Measurements from ENCODE around the gene GUCA2A.

GUCA2A gene

DNA sequence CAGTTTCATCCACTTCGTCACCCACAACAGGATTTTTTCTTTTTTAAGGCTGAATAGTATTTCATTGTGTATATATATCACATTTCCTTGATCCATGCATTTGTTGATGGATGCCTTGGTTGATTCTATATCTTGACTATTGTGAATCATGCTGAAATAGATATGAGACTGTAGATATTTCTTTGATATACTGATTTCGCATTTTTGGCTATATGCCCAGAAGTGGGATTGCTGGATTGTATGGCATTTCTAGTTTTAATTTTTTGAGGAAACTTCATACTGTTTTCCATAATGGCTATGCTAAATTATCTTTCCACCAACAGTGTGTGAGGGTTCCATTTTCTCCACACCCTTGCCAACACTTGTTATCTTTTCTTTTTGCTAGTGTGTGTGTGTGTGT lies 6.4 kb downstream of the GUCA2A start:
- TF ChIP-seq SPI1 (IDR thresholded peaks at IDR 0.05; ENCODE audit: low read depth, low read length) (no peak), POU2F2 (IDR thresholded peaks at IDR 0.05; ENCODE audit: low read depth, low read length) (no peak), TAF1 (IDR thresholded peaks at IDR 0.05; ENCODE audit: low read depth, low read length) (no peak), POLR2AphosphoS5 (IDR thresholded peaks at IDR 0.05; ENCODE audit: low read depth, low read length) (no peak), PAX5 (IDR thresholded peaks at IDR 0.05; ENCODE audit: insufficient read depth, low read length, severe bottlenecking) (no peak), POLR2A (IDR thresholded peaks at IDR 0.05; ENCODE audit: low read depth, low read length) (no peak)
- no peak for FAIRE-seq
- no peak for DNase-seq (ENCODE audit: insufficient read length, low spot score)

DNA sequence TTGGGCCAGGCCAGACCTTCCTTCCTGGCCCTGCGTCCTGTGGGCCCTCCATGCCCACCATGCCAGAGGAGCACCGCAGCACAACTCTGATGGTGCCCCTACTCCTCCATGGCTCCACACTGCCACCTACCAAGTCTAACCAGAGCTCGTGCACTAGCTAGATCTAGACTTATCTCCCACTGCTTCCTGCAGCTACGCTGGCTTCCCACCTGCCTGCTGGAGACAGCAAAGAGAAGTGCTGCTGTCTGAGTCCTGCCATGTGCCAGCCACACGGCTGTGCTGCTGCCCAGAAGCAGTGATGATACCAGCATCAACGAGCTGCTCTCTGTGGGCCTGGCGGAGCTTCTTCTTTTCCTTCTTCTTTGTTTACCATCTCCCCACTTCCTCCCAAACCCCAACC lies 6.9 kb downstream of the GUCA2A start:
- DNase-seq (ENCODE audit: insufficient read length, low spot score) (no peak), FAIRE-seq (no peak)
- no peak for TF ChIP-seq PAX5 (IDR thresholded peaks at IDR 0.05; ENCODE audit: insufficient read depth, low read length, severe bottlenecking)

GRCh38 chr1:42155362-42155761 lies 9.2 kb downstream of the GUCA2A start:
- FAIRE-seq (no peak), DNase-seq (ENCODE audit: insufficient read length, low spot score) (no peak)
- no peak for TF ChIP-seq POU2F2 (IDR thresholded peaks at IDR 0.05; ENCODE audit: low read depth, low read length)
- no peak for TF ChIP-seq POLR2A (IDR thresholded peaks at IDR 0.05; ENCODE audit: low read depth, low read length)
- TF ChIP-seq SPI1 (IDR thresholded peaks at IDR 0.05; ENCODE audit: low read depth, low read length) = no peak
- no peak for TF ChIP-seq TAF1 (IDR thresholded peaks at IDR 0.05; ENCODE audit: low read depth, low read length)
- TF ChIP-seq POLR2AphosphoS5 (IDR thresholded peaks at IDR 0.05; ENCODE audit: low read depth, low read length) = no peak
- no peak for TF ChIP-seq PAX5 (IDR thresholded peaks at IDR 0.05; ENCODE audit: insufficient read depth, low read length, severe bottlenecking)

- no peak for FAIRE-seq
These were observed 9.9 kb downstream of the GUCA2A start for GRCh38 chr1:42154685-42155084.

GRCh38 chr1:42153624-42154023 lies 10.9 kb downstream of the GUCA2A start:
- no peak for DNase-seq (ENCODE audit: insufficient read length, low spot score)
- FAIRE-seq = no peak
- TF ChIP-seq POLR2A (IDR thresholded peaks at IDR 0.05; ENCODE audit: low read depth, low read length) = no peak
- no peak for TF ChIP-seq POU2F2 (IDR thresholded peaks at IDR 0.05; ENCODE audit: low read depth, low read length)
- TF ChIP-seq TAF1 (IDR thresholded peaks at IDR 0.05; ENCODE audit: low read depth, low read length) = no peak
- no peak for TF ChIP-seq PAX5 (IDR thresholded peaks at IDR 0.05; ENCODE audit: insufficient read depth, low read length, severe bottlenecking)
- TF ChIP-seq SPI1 (IDR thresholded peaks at IDR 0.05; ENCODE audit: low read depth, low read length) = no peak

More at GRCh38 chr1:42154685-42155084, 9.9 kb downstream of the GUCA2A start:
- TF ChIP-seq TAF1 (IDR thresholded peaks at IDR 0.05; ENCODE audit: low read depth, low read length) (no peak), POLR2AphosphoS5 (IDR thresholded peaks at IDR 0.05; ENCODE audit: low read depth, low read length) (no peak), POU2F2 (IDR thresholded peaks at IDR 0.05; ENCODE audit: low read depth, low read length) (no peak), SPI1 (IDR thresholded peaks at IDR 0.05; ENCODE audit: low read depth, low read length) (no peak), POLR2A (IDR thresholded peaks at IDR 0.05; ENCODE audit: low read depth, low read length) (no peak), PAX5 (IDR thresholded peaks at IDR 0.05; ENCODE audit: insufficient read depth, low read length, severe bottlenecking) (no peak)
- DNase-seq (ENCODE audit: insufficient read length, low spot score) = no peak

DNA sequence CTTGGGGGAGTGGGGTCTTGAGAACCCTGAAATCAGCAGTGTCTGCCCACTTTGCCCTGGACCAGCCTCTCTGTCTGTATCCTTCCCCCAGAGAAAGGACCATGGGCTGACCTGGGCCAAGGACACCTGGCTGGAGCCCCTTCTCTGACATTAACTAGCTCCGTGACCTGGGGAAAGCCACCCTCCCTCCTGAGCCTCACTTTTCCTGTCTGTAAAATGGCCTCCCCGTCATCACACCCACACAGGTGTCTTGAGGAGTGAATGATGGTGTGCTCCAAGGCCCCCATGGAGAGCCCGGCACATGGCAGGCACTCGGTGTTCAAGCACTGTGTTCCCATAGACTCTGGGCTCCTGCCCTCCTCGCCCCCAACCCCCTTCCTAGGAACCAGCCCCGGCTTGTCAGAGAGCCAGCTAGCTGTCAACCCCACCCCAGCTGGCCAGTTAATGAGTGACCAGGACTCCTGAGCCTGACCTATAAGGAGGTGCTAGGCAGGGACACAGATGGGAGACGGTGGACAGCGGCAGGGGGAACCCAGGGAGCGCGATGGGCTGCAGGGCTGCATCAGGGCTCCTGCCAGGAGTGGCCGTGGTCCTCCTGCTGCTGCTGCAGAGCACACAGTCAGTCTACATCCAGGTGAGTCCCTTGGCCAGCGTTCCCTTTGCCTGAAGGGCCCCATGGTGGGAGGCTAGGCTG lies 11.5 kb downstream of the GUCA2A start, which contains the start of gene GUCA2B:
TSS of gene GUCA2B (plus strand) at position 504 of the 694 bp plus-strand sequence. CDS start at position 545, 41 bp downstream.
- no peak for DNase-seq (ENCODE audit: insufficient read length, low spot score)
- TF ChIP-seq SPI1 (IDR thresholded peaks at IDR 0.05; ENCODE audit: low read depth, low read length) = no peak
- FAIRE-seq = no peak

DNA sequence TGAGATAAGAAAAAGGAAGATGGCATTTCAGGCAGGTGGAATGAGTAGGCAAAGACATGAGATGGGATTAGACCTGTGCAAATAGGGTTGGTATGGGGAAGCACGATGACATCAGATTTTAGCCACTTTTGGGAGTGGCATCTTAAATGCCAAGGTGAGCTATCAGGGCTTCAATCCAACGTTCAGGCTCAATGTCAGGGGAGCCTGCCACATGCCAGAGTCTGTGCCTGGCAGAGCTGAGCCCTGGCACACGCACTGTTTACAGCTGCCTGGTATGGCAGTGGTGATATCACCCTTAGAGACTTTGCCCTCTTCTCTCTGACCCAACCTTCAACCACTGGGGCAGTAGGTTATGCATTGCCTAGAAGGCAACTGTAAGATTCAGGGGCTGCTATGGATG lies 12.4 kb downstream of the GUCA2A start:
- no peak for DNase-seq (ENCODE audit: insufficient read length, low spot score)
- no peak for FAIRE-seq
- TF ChIP-seq SPI1 (IDR thresholded peaks at IDR 0.05; ENCODE audit: low read depth, low read length) (no peak), POLR2AphosphoS5 (IDR thresholded peaks at IDR 0.05; ENCODE audit: low read depth, low read length) (no peak), PAX5 (IDR thresholded peaks at IDR 0.05; ENCODE audit: insufficient read depth, low read length, severe bottlenecking) (no peak), TAF1 (IDR thresholded peaks at IDR 0.05; ENCODE audit: low read depth, low read length) (no peak), POU2F2 (IDR thresholded peaks at IDR 0.05; ENCODE audit: low read depth, low read length) (no peak), POLR2A (IDR thresholded peaks at IDR 0.05; ENCODE audit: low read depth, low read length) (no peak)

- FAIRE-seq = no peak
- TF ChIP-seq POLR2A (IDR thresholded peaks at IDR 0.05; ENCODE audit: low read depth, low read length) (no peak), SPI1 (IDR thresholded peaks at IDR 0.05; ENCODE audit: low read depth, low read length) (no peak), TAF1 (IDR thresholded peaks at IDR 0.05; ENCODE audit: low read depth, low read length) (no peak), POU2F2 (IDR thresholded peaks at IDR 0.05; ENCODE audit: low read depth, low read length) (no peak)
These were observed 13.9 kb downstream of the GUCA2A start for GRCh38 chr1:42150651-42151050.

GRCh38 chr1:42148166-42148565 lies 16.4 kb downstream of the GUCA2A start:
- DNase-seq (ENCODE audit: insufficient read length, low spot score) (no peak), FAIRE-seq (no peak)
- TF ChIP-seq PAX5 (IDR thresholded peaks at IDR 0.05; ENCODE audit: insufficient read depth, low read length, severe bottlenecking) (no peak), POU2F2 (IDR thresholded peaks at IDR 0.05; ENCODE audit: low read depth, low read length) (no peak), SPI1 (IDR thresholded peaks at IDR 0.05; ENCODE audit: low read depth, low read length) (no peak), POLR2AphosphoS5 (IDR thresholded peaks at IDR 0.05; ENCODE audit: low read depth, low read length) (no peak), POLR2A (IDR thresholded peaks at IDR 0.05; ENCODE audit: low read depth, low read length) (no peak), TAF1 (IDR thresholded peaks at IDR 0.05; ENCODE audit: low read depth, low read length) (no peak)

More at GRCh38 chr1:42150651-42151050, 13.9 kb downstream of the GUCA2A start:
- no peak for DNase-seq (ENCODE audit: insufficient read length, low spot score)

- peak; percentile 74 for DNase-seq (ENCODE audit: insufficient read length, low spot score)
- TF ChIP-seq SPI1 (IDR thresholded peaks at IDR 0.05; ENCODE audit: low read depth, low read length) (no peak), PAX5 (IDR thresholded peaks at IDR 0.05; ENCODE audit: insufficient read depth, low read length, severe bottlenecking) (no peak), POU2F2 (IDR thresholded peaks at IDR 0.05; ENCODE audit: low read depth, low read length) (no peak), POLR2AphosphoS5 (IDR thresholded peaks at IDR 0.05; ENCODE audit: low read depth, low read length) (no peak), TAF1 (IDR thresholded peaks at IDR 0.05; ENCODE audit: low read depth, low read length) (no peak), POLR2A (IDR thresholded peaks at IDR 0.05; ENCODE audit: low read depth, low read length) (no peak)
- FAIRE-seq = peak; percentile 98
These were observed 17.8 kb downstream of the GUCA2A start for GRCh38 chr1:42146626-42147320.

Measured in GM12891 (cell line).